ENCODE results near the gene BLOC1S3. TPM values are rescaled to one million over a fixed set of nuclear protein-coding genes. Genes with fewer than 3 reads are reported as not detected.

Gene BLOC1S3
- total RNA-seq, 1 donor from 2014 or later = 3.5 TPM

GRCh38 chr19:45217957-45218334 lies 39.4 kb downstream of the BLOC1S3 start:
- H3K36me3 ChIP-seq = no peaks in the 10 kb centered on the region
- no peak for TF ChIP-seq CTCF (IDR thresholded peaks at IDR 0.05; ENCODE audit: borderline replicate concordance)
- peaks cover 58% of the 10 kb centered on the region for H3K27me3 ChIP-seq (ENCODE audit: low read depth)
- H3K4me1 ChIP-seq = peaks cover 22% of the 10 kb centered on the region
- intact Hi-C loops (cut with micrococcal nuclease) = no loop called here
- H3K9me3 ChIP-seq (replicated peaks) = no peaks in the 10 kb centered on the region
- DNase-seq = no peak
- H3K27ac ChIP-seq (replicated peaks) = no peak overlapping the region
- H3K4me3 ChIP-seq = no peak overlapping the region

GRCh38 chr19:45218426-45218825 lies 39.8 kb downstream of the BLOC1S3 start:
- intact Hi-C loops (cut with micrococcal nuclease) = no loop called here
- DNase-seq = no peak
- no peak overlapping the region for H3K27ac ChIP-seq (replicated peaks)
- H3K4me1 ChIP-seq = peaks cover 18% of the 10 kb centered on the region
- H3K36me3 ChIP-seq = no peaks in the 10 kb centered on the region
- H3K9me3 ChIP-seq (replicated peaks) = no peaks in the 10 kb centered on the region
- no peak overlapping the region for H3K4me3 ChIP-seq
- no peak for TF ChIP-seq CTCF (IDR thresholded peaks at IDR 0.05; ENCODE audit: borderline replicate concordance)
- peaks cover 57% of the 10 kb centered on the region for H3K27me3 ChIP-seq (ENCODE audit: low read depth)

GRCh38 chr19:45218911-45219743 lies 40.5 kb downstream of the BLOC1S3 start:
- Histone ChIP-seq H3K27me3 (ENCODE audit: low read depth) (peaks cover 51% of the 10 kb centered on the region), H3K27ac (replicated peaks) (no peak overlapping the region), H3K4me1 (peaks cover 18% of the 10 kb centered on the region), H3K9me3 (replicated peaks) (no peaks in the 10 kb centered on the region), H3K4me3 (no peak overlapping the region), H3K36me3 (no peaks in the 10 kb centered on the region)
- intact Hi-C loops (cut with micrococcal nuclease) = no loop called here
- no peak for TF ChIP-seq CTCF (IDR thresholded peaks at IDR 0.05; ENCODE audit: borderline replicate concordance)
- DNase-seq = no peak

- Histone ChIP-seq H3K36me3 (no peaks in the 10 kb centered on the region), H3K27ac (replicated peaks) (no peak overlapping the region), H3K4me3 (no peak overlapping the region), H3K27me3 (ENCODE audit: low read depth) (peaks cover 22% of the 10 kb centered on the region), H3K4me1 (no peaks in the 10 kb centered on the region), H3K9me3 (replicated peaks) (no peaks in the 10 kb centered on the region)
- intact Hi-C loops (cut with micrococcal nuclease) = no loop called here
- DNase-seq = no peak
- TF ChIP-seq CTCF (IDR thresholded peaks at IDR 0.05; ENCODE audit: borderline replicate concordance) = no peak
Observed at GRCh38 chr19:45222724-45223123, 44.1 kb downstream of the BLOC1S3 start.

GRCh38 chr19:45223879-45224278 lies 45.3 kb downstream of the BLOC1S3 start:
- DNase-seq = no peak
- no peaks in the 10 kb centered on the region for H3K4me1 ChIP-seq
- no peak for TF ChIP-seq CTCF (IDR thresholded peaks at IDR 0.05; ENCODE audit: borderline replicate concordance)
- intact Hi-C loops (cut with micrococcal nuclease) = no loop called here
- peaks cover 11% of the 10 kb centered on the region for H3K27me3 ChIP-seq (ENCODE audit: low read depth)
- H3K36me3 ChIP-seq = no peaks in the 10 kb centered on the region
- H3K27ac ChIP-seq (replicated peaks) = no peak overlapping the region
- H3K9me3 ChIP-seq (replicated peaks) = no peaks in the 10 kb centered on the region
- H3K4me3 ChIP-seq = no peak overlapping the region
